Ectodermal cell (in vitro differentiated cells): ENCODE data around the gene FAM50B. TPM values are rescaled to one million over a fixed set of nuclear protein-coding genes. Genes with fewer than 3 reads are reported as not detected.

Experiments
- H3K27ac ChIP-seq: 2 replicates; pipeline ENCODE4 v1.7.0; 2013; ENCODE audit warnings: mild to moderate bottlenecking, low read depth, low read length; ENCODE audit not compliant: insufficient read depth, poor library complexity, severe bottlenecking
- H3K27me3 ChIP-seq: 2 replicates; pipeline ENCODE4 v1.7.0; 2013; ENCODE audit warnings: mild to moderate bottlenecking, low read length; ENCODE audit not compliant: insufficient read depth, control insufficient read depth, poor library complexity, severe bottlenecking
- H3K36me3 ChIP-seq: one replicate; pipeline ENCODE4 v1.7.0; 2013; ENCODE audit warnings: low read length; ENCODE audit not compliant: control insufficient read depth, insufficient read depth
- H3K4me1 ChIP-seq: one replicate; pipeline ENCODE4 v1.7.0; 2013; ENCODE audit warnings: low read length; ENCODE audit not compliant: control insufficient read depth, insufficient read depth
- H3K4me3 ChIP-seq: 2 replicates; pipeline ENCODE4 v1.7.0; 2013; ENCODE audit warnings: low read depth, low read length, control low read depth; ENCODE audit not compliant: insufficient read depth
- H3K9me3 ChIP-seq: 2 replicates; pipeline ENCODE4 v1.7.0; 2013; ENCODE audit warnings: mild to moderate bottlenecking, low read length, moderate library complexity; ENCODE audit not compliant: control insufficient read depth
- WGBS, 2 experiments: methylation state at CpG; one replicate each; pipeline ENCODE4 v1.1.7; 2013; ENCODE audit warnings: missing lambda C conversion rate in 2 of 2; 5-methylcytosine and 5-hydroxymethylcytosine counted together
- polyA plus RNA-seq, 4 experiments: library from polyadenylated mRNA; stranded (reverse); fragments of 50-300 nt; gene quantifications; one replicate each; pipeline ENCODE4 v1.2.3, GENCODE V29; 2013

FAM50B gene
- 1.3 TPM for polyA plus RNA-seq (2013, experiment 1 of 4)
- polyA plus RNA-seq (2013, experiment 2 of 4), result 1.8 TPM
- polyA plus RNA-seq (2013, experiment 3 of 4), result 1.1 TPM
- polyA plus RNA-seq (2013, experiment 4 of 4), result 1.1 TPM

- no peaks in the 10 kb centered on the region for H3K4me1 ChIP-seq
- 75 to 77% methylated on average over 49 of the region's 49 CpGs for WGBS, 2 experiments
These were observed at the start of gene FAM50B for GRCh38 chr6:3848925-3849605. TSS of gene FAM50B (plus strand) at chr6:3849373. CDS start at chr6:3849812, 439 bp downstream.

GRCh38 chr6:3799719-3800118 is 49.5 kb upstream of the FAM50B start:
- H3K36me3 ChIP-seq, result no peaks in the 10 kb centered on the region
- H3K4me1 ChIP-seq, result peaks cover 11% of the 10 kb centered on the region
- H3K9me3 ChIP-seq, result no peaks in the 10 kb centered on the region
- 92 to 97% methylated on average over 6 of the region's 6 CpGs for WGBS, 2 experiments
- no peak overlapping the region for H3K4me3 ChIP-seq
- no peaks in the 10 kb centered on the region for H3K27me3 ChIP-seq
- no peak overlapping the region for H3K27ac ChIP-seq

More at GRCh38 chr6:3848925-3849605, at the start of gene FAM50B:
- H3K27me3 ChIP-seq, result no peaks in the 10 kb centered on the region
- peak within 1 kb of the TSS; percentile 30 for H3K4me3 ChIP-seq
- no peaks in the 10 kb centered on the region for H3K9me3 ChIP-seq
- H3K36me3 ChIP-seq, result no peaks in the 10 kb centered on the region
- no peak within 1 kb of the TSS for H3K27ac ChIP-seq

GRCh38 chr6:3800850-3801591 is 48.2 kb upstream of the FAM50B start:
- H3K4me1 ChIP-seq, result peaks cover 11% of the 10 kb centered on the region
- no peak overlapping the region for H3K4me3 ChIP-seq
- H3K27me3 ChIP-seq, result no peaks in the 10 kb centered on the region
- no peaks in the 10 kb centered on the region for H3K9me3 ChIP-seq
- peak overlapping the region; percentile 53 for H3K27ac ChIP-seq
- H3K36me3 ChIP-seq, result no peaks in the 10 kb centered on the region
- WGBS, 2 experiments, result 51 to 52% methylated on average over 11 of the region's 11 CpGs

- 91 to 97% methylated on average over 5 of the region's 5 CpGs for WGBS, 2 experiments
- Histone ChIP-seq H3K4me1 (peaks cover 11% of the 10 kb centered on the region), H3K9me3 (no peaks in the 10 kb centered on the region), H3K36me3 (no peaks in the 10 kb centered on the region), H3K4me3 (no peak overlapping the region), H3K27me3 (no peaks in the 10 kb centered on the region), H3K27ac (no peak overlapping the region)
These were observed 47.2 kb upstream of the FAM50B start for GRCh38 chr6:3801960-3802359.

GRCh38 chr6:3803627-3804468 is 45.3 kb upstream of the FAM50B start:
- 92 to 95% methylated on average over 12 of the region's 12 CpGs for WGBS, 2 experiments
- H3K36me3 ChIP-seq, result no peaks in the 10 kb centered on the region
- no peaks in the 10 kb centered on the region for H3K9me3 ChIP-seq
- H3K4me3 ChIP-seq, result no peak overlapping the region
- H3K27ac ChIP-seq, result no peak overlapping the region
- H3K4me1 ChIP-seq, result peaks cover 11% of the 10 kb centered on the region
- no peaks in the 10 kb centered on the region for H3K27me3 ChIP-seq

GRCh38 chr6:3804964-3805363 is 44.2 kb upstream of the FAM50B start:
- Histone ChIP-seq H3K9me3 (no peaks in the 10 kb centered on the region), H3K27ac (no peak overlapping the region), H3K4me3 (no peak overlapping the region), H3K36me3 (no peaks in the 10 kb centered on the region), H3K4me1 (peaks cover 11% of the 10 kb centered on the region), H3K27me3 (no peaks in the 10 kb centered on the region)
- 97 to 100% methylated on average over 1 of the region's 2 CpGs for WGBS, 2 experiments

- no peaks in the 10 kb centered on the region for H3K27me3 ChIP-seq
- peaks cover 11% of the 10 kb centered on the region for H3K4me1 ChIP-seq
- no peaks in the 10 kb centered on the region for H3K9me3 ChIP-seq
- no peak overlapping the region for H3K27ac ChIP-seq
- H3K36me3 ChIP-seq, result no peaks in the 10 kb centered on the region
- 96 to 97% methylated on average over 7 to 8 of the region's 8 CpGs for WGBS, 2 experiments
- no peak overlapping the region for H3K4me3 ChIP-seq
These were observed 43.6 kb upstream of the FAM50B start for GRCh38 chr6:3805448-3806123.

- Histone ChIP-seq H3K9me3 (no peaks in the 10 kb centered on the region), H3K27me3 (no peaks in the 10 kb centered on the region), H3K36me3 (no peaks in the 10 kb centered on the region), H3K4me1 (peaks cover 4% of the 10 kb centered on the region), H3K4me3 (no peak overlapping the region), H3K27ac (no peak overlapping the region)
- WGBS, 2 experiments, result 85 to 87% methylated on average over 15 of the region's 15 CpGs
These were observed 42.8 kb upstream of the FAM50B start for GRCh38 chr6:3806169-3806922.

GRCh38 chr6:3808199-3808598 is 41.0 kb upstream of the FAM50B start:
- Histone ChIP-seq H3K9me3 (no peaks in the 10 kb centered on the region), H3K27me3 (no peaks in the 10 kb centered on the region), H3K36me3 (no peaks in the 10 kb centered on the region), H3K27ac (no peak overlapping the region), H3K4me1 (no peaks in the 10 kb centered on the region), H3K4me3 (no peak overlapping the region)
- WGBS, 2 experiments, result 95 to 96% methylated on average over 2 to 3 of the region's 3 CpGs
